ENCODE results near the gene MEAK7.

The MEAK7 gene

GRCh38 chr16:84465154-84465553 is 39.3 kb downstream of the MEAK7 start:
- FAIRE-seq = no peak

DNA sequence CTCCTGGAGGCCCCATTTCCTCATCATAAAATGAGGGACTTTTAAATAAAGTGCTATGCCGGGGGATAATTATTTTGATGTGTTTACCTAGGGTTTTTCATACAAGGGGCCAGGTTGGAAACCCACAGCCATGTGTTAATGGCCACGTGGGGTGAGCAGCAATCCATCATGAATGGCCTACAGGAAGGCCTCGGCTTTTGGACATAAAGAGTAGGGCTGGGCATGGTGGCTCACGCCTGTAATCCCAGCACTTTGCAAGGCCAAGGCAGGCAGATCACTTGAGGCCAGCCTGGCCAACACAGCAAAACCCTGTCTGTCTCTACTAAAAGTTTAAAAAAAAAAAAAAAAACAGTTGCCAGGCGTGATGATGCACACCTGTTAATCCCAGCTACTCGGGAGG is 40.3 kb downstream of the MEAK7 start:
- FAIRE-seq = no peak

DNA sequence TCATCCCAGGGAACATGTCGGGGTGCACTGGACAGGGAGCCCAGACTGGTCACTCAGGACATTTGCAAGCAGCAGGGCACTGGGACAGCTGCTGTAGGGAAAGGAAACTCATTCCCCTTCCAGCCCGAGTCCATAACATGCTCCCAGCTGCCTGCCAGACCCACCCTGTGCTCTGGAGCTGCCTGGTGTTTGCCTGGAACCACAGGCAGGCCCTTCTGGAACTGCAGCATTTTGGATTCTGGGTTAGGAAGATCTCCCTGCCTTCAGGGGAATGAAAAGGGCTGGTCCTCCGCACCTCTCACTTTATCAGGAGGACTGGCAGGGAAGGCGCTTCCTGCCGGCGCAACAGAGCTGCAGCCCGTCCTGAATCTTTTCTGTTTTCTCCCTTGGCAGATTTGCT is 41.2 kb downstream of the MEAK7 start:
- FAIRE-seq = no peak

DNA sequence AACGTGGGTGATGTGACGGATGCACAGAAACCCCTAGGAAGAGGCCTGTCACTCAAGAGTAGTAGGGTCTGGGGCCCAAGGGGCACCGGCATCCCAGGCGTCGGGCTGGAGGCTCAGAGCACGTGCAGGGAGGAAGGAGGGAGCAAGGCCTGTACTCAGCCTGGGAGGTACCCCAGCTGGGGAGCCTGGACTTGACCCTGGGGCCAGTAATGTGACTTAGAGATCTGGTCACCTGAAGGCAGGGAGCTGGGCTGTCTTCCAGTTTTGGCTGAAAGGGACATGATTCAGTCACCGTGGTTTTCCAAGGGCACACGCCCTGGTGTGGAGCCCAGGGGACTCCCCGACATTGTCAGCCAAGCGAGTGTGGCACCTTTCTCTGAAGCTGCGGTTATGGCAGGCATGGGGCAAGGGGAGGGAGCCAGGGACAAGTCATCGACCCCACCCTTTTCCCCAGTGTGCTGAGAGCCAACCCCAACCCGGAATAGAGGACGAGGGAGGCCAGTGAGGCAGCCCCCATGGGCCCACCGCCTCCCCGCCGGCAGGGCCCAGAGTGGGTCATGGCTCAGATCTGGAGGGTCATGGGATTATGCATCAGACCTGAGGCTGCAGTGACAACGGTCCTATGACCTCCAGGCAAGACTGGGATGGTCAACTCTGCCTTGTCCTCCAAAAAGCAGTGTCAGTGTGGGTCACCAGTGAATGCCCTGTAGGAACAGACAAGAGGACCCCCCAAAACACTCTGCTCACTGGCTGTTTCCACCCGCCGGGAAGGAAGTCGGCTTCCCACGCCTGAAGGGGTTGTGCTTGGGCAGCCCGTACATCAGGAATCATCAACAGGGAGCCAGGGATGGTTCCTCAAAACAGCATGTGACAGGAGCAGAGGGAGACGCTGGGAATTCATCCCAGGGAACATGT is 41.9 kb downstream of the MEAK7 start:
- FAIRE-seq = no peak

GRCh38 chr16:84461413-84462295 is 42.8 kb downstream of the MEAK7 start:
- FAIRE-seq = no peak

- no peak for FAIRE-seq
Measured at GRCh38 chr16:84461029-84461412, 43.4 kb downstream of the MEAK7 start.

DNA sequence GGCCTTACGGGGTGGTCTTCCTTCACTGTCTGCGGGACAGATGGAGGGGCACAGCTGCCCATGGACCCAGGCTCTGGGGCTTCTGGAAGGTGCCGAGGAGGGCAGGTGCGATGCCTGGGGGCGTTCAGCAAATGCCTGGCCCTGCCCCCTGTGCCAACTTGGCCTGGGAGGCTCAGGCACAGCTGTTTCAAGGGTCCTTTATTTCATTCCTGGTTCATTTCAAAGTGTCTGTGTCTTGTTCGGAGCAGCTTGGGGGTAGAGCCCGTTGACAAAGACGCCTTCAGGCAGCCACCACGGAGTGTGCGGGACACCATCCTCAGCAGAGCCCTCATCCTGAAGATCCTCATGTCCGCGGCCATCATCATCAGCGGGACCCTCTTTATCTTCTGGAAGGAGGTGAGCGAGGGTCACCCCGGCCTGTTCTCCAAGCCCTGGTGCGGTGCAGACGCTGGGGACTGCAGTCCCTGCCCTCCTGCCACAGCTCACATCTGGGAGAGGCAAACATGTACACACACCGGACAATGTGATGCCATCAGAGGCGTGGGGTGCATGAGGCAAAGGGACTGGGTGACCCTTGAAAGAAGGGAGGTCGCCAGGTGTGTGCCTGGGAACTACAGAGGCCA is 43.9 kb downstream of the MEAK7 start:
- FAIRE-seq = no peak

GRCh38 chr16:84459941-84460405 is 44.5 kb downstream of the MEAK7 start:
- FAIRE-seq = no peak

DNA sequence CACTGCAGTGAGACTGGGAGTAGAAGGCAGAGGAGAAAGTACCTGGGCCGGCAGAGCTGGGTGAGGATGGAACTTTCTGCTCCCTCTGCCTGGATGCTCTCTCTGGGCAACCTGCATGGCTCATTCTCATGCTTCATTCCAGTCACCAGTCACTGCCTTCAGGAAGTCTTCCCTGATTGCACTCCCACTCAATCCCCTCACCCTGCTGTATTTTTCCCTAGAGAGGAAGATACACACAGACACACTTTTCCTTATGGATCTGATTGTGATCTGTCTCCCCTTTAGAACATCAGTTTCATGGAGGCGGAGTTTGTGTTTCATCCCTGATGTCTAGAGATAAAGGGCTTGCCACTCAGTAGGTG is 44.9 kb downstream of the MEAK7 start:
- FAIRE-seq = no peak

DNA sequence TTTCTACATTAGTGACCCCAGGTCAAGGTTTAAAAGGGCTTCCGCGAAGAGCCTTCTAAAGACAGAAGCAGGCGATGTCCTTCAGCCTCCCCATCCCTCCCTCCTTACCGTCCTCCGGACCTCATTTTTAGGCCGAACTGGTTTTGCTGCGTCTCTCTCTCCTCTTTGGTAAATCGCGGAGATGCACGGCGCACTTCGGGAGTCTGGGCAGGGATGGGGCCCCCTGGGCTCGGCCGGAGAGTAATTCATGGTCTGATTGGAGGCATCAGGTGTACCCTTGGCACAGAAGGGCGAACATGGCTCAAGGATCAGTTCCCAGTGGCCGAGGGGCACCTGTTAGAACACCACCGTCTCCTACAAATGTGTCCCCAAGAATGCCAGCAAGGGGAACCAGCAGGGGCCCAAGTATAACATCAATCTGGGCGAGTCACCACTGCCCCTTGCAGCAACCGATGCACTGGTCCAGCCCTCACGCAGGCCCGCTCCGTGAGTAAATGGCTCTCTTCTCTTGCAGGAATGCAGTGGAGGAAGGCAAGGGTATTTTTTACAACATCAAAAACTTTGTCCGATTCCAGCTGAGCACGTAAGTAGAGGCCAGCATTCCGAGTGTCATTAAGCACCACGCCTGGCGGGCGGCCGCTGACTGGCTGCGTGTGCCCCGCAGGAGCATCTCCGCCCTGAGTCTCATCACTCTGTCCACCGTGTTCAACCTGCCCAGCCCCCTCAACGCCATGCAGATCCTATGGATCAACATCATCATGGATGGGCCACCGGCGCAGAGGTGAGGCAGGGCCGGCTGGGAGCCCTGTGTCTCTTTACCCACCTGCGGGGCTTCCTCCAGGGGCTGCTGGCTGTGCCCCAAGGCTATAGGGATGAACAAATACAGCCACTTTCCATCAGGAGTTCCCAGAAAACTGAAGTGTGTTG is 45.6 kb downstream of the MEAK7 start:
- FAIRE-seq = no peak

DNA sequence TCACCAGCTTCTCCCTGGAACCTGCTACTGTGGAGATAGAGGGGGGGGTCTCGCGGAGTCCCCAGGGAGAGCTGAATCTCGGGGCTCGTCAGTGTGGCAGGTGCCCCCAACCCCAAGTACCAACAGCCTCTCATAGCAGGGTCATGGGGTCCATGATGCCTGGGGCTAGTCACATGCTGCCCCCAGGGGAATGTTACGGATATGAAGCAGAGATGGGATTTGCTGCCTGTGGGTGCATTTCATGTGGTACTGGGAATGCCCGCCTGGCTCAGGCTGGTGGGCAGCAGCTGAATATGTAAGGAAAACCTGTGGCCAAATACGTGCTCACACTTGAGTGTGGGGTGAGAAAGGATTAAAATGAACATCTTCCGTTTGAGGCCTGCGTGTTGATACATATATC is 49.4 kb downstream of the MEAK7 start:
- no peak for FAIRE-seq

All from colon (tissue), 2 donors.